Dendritic cell treated with granulocyte-macrophage colony-stimulating factor and Interleukin-4, amounts not matched to agents 40 ng/mL and 50 ng/mL, for 4 days (primary cell): ENCODE data around the gene BRICD5.
A peak's percentile ranks its signal among the peaks of the same experiment; 100 is the strongest.
"Not testable (repeated sequence)": the region's sequence is repeated elsewhere in the genome, so short reads cannot be mapped to it uniquely, and the experiment has no call there.

ENCODE experiments used
- H3K27ac Mint-ChIP-seq: one replicate; pipeline ENCODE4 v1.8.0; 2022; ENCODE audit warnings: mild to moderate bottlenecking, mixed read lengths
- H3K27me3 Mint-ChIP-seq: one replicate; pipeline ENCODE4 v1.8.0; 2022; ENCODE audit warnings: mild to moderate bottlenecking, mixed read lengths
- H3K36me3 Mint-ChIP-seq: one replicate; pipeline ENCODE4 v1.8.0; 2022; ENCODE audit warnings: low read depth, mixed read lengths
- H3K4me1 Mint-ChIP-seq: one replicate; pipeline ENCODE4 v1.8.0; 2022; ENCODE audit warnings: low read depth, mixed read lengths
- H3K4me3 Mint-ChIP-seq: one replicate; pipeline ENCODE4 v1.8.0; 2022; ENCODE audit warnings: mild to moderate bottlenecking, moderate library complexity, mixed read lengths
- H3K9me3 Mint-ChIP-seq: one replicate; pipeline ENCODE4 v1.8.0; 2022; ENCODE audit warnings: mixed read lengths
- intact Hi-C: fragments of 100-400 bp; cut with micrococcal nuclease; formaldehyde crosslinking; loops from one replicate; pipeline ENCODE4 v1.15.0; 2022

The BRICD5 gene

DNA sequence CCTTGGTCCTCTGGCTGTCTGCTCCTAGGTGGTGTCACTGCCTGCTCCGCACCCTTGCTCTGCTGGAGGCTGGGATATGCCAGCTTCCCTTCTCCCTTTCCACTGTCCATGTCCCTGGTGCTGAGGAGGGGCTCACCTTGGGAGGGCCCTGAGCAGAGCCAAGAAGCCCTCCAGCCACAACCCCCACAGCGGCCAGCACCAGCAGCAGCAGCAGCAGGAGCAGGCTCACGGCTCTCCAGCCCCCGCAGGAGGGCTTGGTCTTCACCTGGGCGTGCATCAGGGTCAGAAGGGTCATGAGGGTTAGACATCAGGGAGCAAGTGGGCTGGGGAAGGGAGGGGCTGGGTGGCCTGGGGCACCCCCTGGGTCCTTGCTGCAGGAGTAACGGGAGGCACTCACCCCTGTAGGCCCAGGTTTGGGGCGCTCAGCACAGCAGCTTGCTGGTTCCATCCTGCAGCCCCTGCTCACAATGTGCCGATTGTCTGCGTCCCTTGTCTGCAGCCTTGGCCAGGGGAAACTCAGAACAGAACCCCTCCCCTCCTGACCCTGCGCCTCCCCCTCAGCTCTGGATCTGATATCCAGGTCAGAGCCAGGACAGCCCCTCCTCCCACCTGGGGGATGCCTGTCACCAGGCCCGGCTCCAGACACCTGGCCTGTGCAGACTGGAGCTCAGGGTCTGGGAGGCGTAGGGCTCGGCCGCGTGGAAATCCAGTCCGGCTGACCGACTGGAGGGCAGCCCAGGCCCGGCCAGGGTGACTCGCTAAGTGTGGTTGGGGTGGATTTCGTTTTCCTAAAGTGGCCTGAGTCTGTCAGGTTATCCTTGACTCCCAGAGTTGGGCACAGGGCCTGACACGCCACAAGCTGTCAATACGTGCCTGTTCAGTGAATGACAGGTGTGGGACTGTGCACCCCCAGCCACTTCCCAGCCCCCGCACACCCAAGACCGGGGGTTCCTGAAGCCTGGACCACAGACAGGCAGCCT is at the start of gene BRICD5:
Gene BRICD5 (minus strand): TSS at position 478 of the 980 bp plus-strand sequence. CDS start 30 bp downstream, at position 448.
- H3K4me3 Mint-ChIP-seq: no peak within 1 kb of the TSS
- peak within 1 kb of the TSS; percentile 82 for H3K27ac Mint-ChIP-seq
- peaks cover 57% of the 10 kb centered on the region for H3K4me1 Mint-ChIP-seq
- H3K36me3 Mint-ChIP-seq: peaks cover 78% of the 10 kb centered on the region
- intact Hi-C loops: no loop called here
- no peaks in the 10 kb centered on the region for H3K9me3 Mint-ChIP-seq
- H3K27me3 Mint-ChIP-seq: no peaks in the 10 kb centered on the region

DNA sequence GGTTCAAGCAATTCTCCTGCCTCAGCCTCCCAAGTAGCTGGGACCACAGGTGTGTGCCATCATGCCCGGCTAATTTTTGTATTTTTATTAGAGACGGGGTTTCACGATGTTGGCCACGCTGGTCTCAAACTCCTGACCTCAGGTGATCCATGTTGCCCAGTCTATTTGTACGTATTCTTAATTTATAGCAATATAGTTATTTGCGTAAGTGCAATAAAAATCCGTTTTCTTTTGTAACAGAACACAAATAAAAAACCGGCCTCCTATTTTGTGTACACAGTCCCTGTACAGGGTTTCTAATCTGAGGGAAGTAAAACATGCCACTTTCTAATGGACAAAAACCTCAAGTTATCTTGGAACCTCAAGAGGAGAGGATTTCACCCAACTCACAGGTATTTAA is 49.6 kb upstream of the BRICD5 start:
- H3K27me3 Mint-ChIP-seq: no peaks in the 10 kb centered on the region
- intact Hi-C loops: loop anchor here (10.0 kb wide), 1 partner anchor 245 kb away; no protein-coding TSS in a partner anchor
- H3K36me3 Mint-ChIP-seq: peaks cover 100% of the 10 kb centered on the region
- H3K9me3 Mint-ChIP-seq: no peaks in the 10 kb centered on the region
- no peak overlapping the region for H3K27ac Mint-ChIP-seq
- peaks cover 11% of the 10 kb centered on the region for H3K4me1 Mint-ChIP-seq
- no peak overlapping the region for H3K4me3 Mint-ChIP-seq

DNA sequence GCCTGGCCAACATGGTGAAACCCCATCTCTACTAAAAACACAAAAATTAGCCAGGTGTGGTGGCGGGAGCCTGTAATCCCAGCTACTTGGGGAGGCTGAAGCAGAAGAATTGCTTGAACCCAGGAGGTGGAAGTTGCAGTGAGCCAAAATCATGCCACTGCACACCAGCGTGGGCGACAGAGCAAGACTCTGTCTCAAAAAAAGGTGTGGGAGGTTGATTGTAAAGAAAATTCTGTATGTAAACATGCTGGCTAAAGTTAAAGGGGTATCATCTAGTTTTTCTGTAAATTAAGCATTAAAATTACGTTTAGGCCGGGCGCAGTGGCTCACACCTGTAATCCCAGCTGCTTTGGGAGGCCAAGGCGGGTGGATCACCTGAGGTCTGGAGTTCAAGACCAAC is 47.9 kb upstream of the BRICD5 start:
- peaks cover 100% of the 10 kb centered on the region for H3K36me3 Mint-ChIP-seq
- H3K4me1 Mint-ChIP-seq: not testable (repeated sequence)

GRCh38 chr16:2257726-2258125 is 47.1 kb upstream of the BRICD5 start:
- H3K9me3 Mint-ChIP-seq: no peaks in the 10 kb centered on the region
- no peak overlapping the region for H3K27ac Mint-ChIP-seq
- no peaks in the 10 kb centered on the region for H3K4me1 Mint-ChIP-seq
- H3K36me3 Mint-ChIP-seq: peaks cover 100% of the 10 kb centered on the region
- intact Hi-C loops: no loop called here
- no peaks in the 10 kb centered on the region for H3K27me3 Mint-ChIP-seq
- H3K4me3 Mint-ChIP-seq: no peak overlapping the region

More for the DNA sequence above, 47.9 kb upstream of the BRICD5 start:
- H3K27me3 Mint-ChIP-seq, H3K27ac Mint-ChIP-seq, H3K9me3 Mint-ChIP-seq, H3K4me3 Mint-ChIP-seq, intact Hi-C loops: not testable (repeated sequence)

DNA sequence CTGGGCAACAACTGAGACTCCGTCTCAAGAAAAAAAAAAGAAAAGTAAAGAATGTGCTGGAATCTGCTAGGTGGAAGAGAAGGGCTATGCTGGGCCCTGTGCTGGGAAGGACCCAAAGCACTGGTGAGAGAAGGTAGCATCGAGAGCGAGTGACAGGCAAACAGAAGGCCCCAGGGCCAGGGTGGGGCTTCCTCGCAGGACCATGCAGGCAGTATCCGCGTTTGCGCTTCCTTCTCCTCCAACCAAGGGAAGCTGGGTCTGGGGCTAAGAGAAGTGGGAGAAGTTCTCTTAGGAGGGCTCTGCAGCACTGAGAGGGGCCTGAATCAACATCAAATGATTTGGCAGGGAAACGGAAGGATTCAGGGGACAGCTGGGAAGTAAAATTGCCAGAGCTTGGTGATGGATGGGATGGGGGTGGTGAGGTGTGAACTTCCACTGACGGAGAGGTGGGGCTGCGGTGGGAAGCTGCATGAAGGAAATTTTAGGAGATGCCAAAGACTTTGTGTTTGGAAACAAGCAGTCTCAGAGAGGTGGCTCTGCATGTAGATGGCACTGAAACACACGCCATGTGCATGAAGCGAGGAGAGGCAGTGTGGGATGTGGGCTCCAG is 46.0 kb upstream of the BRICD5 start:
- no peaks in the 10 kb centered on the region for H3K27me3 Mint-ChIP-seq
- peaks cover 5% of the 10 kb centered on the region for H3K4me1 Mint-ChIP-seq
- intact Hi-C loops: no loop called here
- peaks cover 91% of the 10 kb centered on the region for H3K36me3 Mint-ChIP-seq
- H3K4me3 Mint-ChIP-seq: no peak overlapping the region
- H3K27ac Mint-ChIP-seq: peak overlapping the region; percentile 9
- no peaks in the 10 kb centered on the region for H3K9me3 Mint-ChIP-seq

GRCh38 chr16:2253293-2253692 is 42.6 kb upstream of the BRICD5 start:
- no peaks in the 10 kb centered on the region for H3K9me3 Mint-ChIP-seq
- H3K27ac Mint-ChIP-seq: no peak overlapping the region
- no peak overlapping the region for H3K4me3 Mint-ChIP-seq
- no peaks in the 10 kb centered on the region for H3K27me3 Mint-ChIP-seq
- peaks cover 61% of the 10 kb centered on the region for H3K36me3 Mint-ChIP-seq
- peaks cover 12% of the 10 kb centered on the region for H3K4me1 Mint-ChIP-seq
- intact Hi-C loops: no loop called here

DNA sequence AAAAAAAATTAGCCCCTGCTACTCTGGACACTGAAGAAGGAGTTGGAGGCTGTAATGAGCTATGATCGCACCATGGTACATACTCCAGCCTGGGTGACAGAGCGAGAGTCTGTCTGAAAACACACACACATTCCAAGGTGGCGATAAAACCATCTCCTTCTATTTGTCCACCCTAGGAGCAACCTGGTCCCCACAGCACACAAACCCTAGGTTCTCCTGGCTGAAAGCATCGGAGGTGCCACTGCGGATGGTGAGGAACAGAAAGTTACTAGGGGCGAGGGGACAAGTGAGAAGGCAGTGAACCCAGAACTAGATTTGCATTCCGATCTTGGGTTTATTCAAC is 42.1 kb upstream of the BRICD5 start:
- Mint-ChIP-seq H3K27ac (no peak overlapping the region), H3K4me3 (no peak overlapping the region), H3K9me3 (no peaks in the 10 kb centered on the region), H3K27me3 (no peaks in the 10 kb centered on the region), H3K4me1 (peaks cover 12% of the 10 kb centered on the region), H3K36me3 (peaks cover 61% of the 10 kb centered on the region)
- intact Hi-C loops: no loop called here

- Mint-ChIP-seq H3K9me3 (no peaks in the 10 kb centered on the region), H3K27ac (peak within 1 kb of the TSS; percentile 85), H3K36me3 (peaks cover 61% of the 10 kb centered on the region), H3K4me3 (peak within 1 kb of the TSS; percentile 88), H3K4me1 (peaks cover 12% of the 10 kb centered on the region), H3K27me3 (no peaks in the 10 kb centered on the region)
- intact Hi-C loops: loop anchor here (1.0 kb wide), 2 partner anchors 17 to 28 kb away; partner anchors contain the start of genes E4F1 and RNPS1
Observed at GRCh38 chr16:2251296-2252111, 40.8 kb upstream of the BRICD5 start, which contains the start of gene ECI1. TSS of gene ECI1 (minus strand) at chr16:2251587. CDS start at chr16:2251566, 21 bp downstream.

DNA sequence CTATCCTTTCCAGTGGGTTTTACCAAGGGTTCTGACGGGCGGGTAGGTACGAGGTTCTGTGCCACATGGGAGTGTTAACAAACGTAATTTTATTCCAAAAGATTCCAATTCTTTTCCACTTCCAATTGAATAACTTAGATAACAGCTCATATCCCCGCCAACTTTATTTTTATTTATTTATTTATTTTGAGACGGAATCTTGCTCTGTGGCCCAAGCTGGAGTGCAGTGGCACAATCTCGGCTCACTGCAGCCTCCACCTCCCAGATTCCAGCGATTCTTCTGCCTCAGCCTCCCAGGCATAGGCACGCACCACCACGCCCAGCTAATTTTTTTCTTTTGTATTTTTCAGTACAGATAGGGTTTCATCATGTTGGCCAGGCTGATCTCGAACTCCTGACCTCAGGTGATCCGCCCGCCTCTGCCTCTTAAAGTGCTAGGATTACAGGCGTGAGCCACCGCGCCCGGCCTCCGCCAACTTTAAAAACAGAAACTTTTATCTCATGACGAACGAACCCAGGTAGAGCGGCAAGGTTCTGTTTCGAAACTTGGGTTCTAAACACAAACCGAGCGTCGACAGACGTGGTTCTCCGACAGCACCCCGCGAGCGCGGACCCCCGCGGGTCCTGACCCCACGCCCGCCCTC is 40.1 kb upstream of the BRICD5 start:
- Mint-ChIP-seq H3K27ac (peak overlapping the region; percentile 85), H3K36me3 (peaks cover 61% of the 10 kb centered on the region), H3K4me3 (peak overlapping the region; percentile 88), H3K9me3 (no peaks in the 10 kb centered on the region), H3K4me1 (peaks cover 12% of the 10 kb centered on the region), H3K27me3 (no peaks in the 10 kb centered on the region)
- intact Hi-C loops: loop anchor here (1.0 kb wide), 2 partner anchors 18 to 27 kb away; partner anchors contain the start of genes E4F1 and RNPS1

GRCh38 chr16:2246301-2246885 is 35.7 kb upstream of the BRICD5 start:
- H3K4me3 Mint-ChIP-seq: no peak overlapping the region
- no peak overlapping the region for H3K27ac Mint-ChIP-seq
- no peaks in the 10 kb centered on the region for H3K9me3 Mint-ChIP-seq
- intact Hi-C loops: no loop called here
- H3K4me1 Mint-ChIP-seq: peaks cover 34% of the 10 kb centered on the region
- peaks cover 72% of the 10 kb centered on the region for H3K36me3 Mint-ChIP-seq
- no peaks in the 10 kb centered on the region for H3K27me3 Mint-ChIP-seq

- Mint-ChIP-seq H3K9me3 (no peaks in the 10 kb centered on the region), H3K4me1 (peaks cover 27% of the 10 kb centered on the region), H3K4me3 (no peak overlapping the region), H3K27ac (no peak overlapping the region), H3K27me3 (no peaks in the 10 kb centered on the region), H3K36me3 (peaks cover 78% of the 10 kb centered on the region)
- intact Hi-C loops: no loop called here
Observed at GRCh38 chr16:2244926-2245795, 34.5 kb upstream of the BRICD5 start.

DNA sequence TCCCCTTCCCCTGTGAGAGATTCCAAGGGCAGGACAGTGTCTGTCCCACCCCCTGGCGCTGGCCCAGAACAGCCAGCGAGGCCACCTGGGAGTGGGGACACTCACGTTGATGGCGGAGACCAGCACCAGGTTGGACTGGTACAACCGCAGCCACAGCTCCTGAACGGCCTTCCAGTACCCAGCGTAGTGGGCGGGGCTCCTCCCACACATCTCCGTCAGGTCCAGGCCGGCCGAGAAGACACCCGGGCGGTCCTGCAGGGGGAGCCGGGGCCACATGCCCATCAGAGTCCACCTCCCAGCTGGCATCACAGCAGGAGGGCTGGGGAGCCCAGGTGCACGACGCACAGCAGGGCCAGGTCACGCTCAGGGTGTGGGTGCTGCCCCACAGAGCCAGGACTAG is 33.6 kb upstream of the BRICD5 start:
- no peak overlapping the region for H3K27ac Mint-ChIP-seq
- no peaks in the 10 kb centered on the region for H3K9me3 Mint-ChIP-seq
- peaks cover 27% of the 10 kb centered on the region for H3K4me1 Mint-ChIP-seq
- peaks cover 2% of the 10 kb centered on the region for H3K27me3 Mint-ChIP-seq
- peaks cover 86% of the 10 kb centered on the region for H3K36me3 Mint-ChIP-seq
- no peak overlapping the region for H3K4me3 Mint-ChIP-seq
- intact Hi-C loops: no loop called here
